ENCODE results near the gene CD1C. TPM values are rescaled to one million over a fixed set of nuclear protein-coding genes. Genes with fewer than 3 reads are reported as not detected.

CD1C gene
- polyA plus RNA-seq, 3 donors: 43.4 to 55.4 (median 45.8) TPM

DNA sequence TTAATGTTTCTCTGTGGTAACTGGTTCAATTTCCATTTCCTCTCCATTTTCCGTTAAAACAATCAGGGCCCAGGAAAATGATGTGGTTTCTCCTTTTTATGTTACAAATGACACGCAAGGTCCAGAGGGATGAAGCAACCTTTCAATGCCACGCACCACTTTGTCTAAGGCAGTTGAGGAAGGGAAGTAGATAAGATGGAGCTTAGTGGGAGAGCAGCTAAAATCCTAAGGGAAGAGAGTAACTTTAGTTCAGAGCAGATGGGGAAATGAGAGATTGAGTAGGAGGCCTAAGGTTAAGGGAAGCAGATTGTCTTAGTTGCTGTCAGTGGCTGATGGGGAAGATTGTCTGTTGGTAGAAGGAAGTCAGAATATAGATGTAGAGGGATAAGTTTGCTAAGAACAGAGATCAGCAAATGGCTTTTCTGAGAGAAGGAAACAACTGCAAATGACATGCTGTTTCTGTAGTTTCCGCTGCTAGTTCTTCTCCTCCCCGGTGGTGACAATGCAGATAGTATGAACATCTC is 660 bp downstream of the CD1C start:
- Mint-ChIP-seq H3K27ac (no peak overlapping the region), H3K27me3 (ENCODE audit: low read depth in 3 of 3) (peaks cover 0 to 1% (median 0%) of the 10 kb centered on the region in 3 donors), H3K4me1 (peaks cover 26% of the 10 kb centered on the region), H3K9me3 (no peaks in the 10 kb centered on the region), H3K4me3 (no peak overlapping the region), H3K36me3 (peaks cover 0 to 2% of the 10 kb centered on the region in 2 donors)
- no peaks in the 10 kb centered on the region for H3K36me3 ChIP-seq (replicated peaks in 1 of 2; ENCODE audit: control insufficient read depth in 1 of 2, insufficient read depth in 2 of 2, low read length in 2 of 2)
- no peaks in the 10 kb centered on the region for H4K20me1 ChIP-seq (ENCODE audit: insufficient read depth, low read length)
- peak overlapping the region; percentile 27 for H2AFZ ChIP-seq (ENCODE audit: insufficient read depth, low read depth, low read length, poor library complexity, severe bottlenecking)
- H3K4me1 ChIP-seq (ENCODE audit: control insufficient read depth in 1 of 2, insufficient read depth in 2 of 2, low read length in 2 of 2): peaks cover 70 to 75% of the 10 kb centered on the region in 2 donors
- no peaks in the 10 kb centered on the region for H3K27me3 ChIP-seq (ENCODE audit: control insufficient read depth in 2 of 2, insufficient read depth in 2 of 2, low read length in 2 of 2)
- peak overlapping the region; percentile 59 for H3K4me2 ChIP-seq (replicated peaks; ENCODE audit: extremely low read depth, low read length, poor library complexity, severe bottlenecking)
- TF ChIP-seq, protein P1, sequence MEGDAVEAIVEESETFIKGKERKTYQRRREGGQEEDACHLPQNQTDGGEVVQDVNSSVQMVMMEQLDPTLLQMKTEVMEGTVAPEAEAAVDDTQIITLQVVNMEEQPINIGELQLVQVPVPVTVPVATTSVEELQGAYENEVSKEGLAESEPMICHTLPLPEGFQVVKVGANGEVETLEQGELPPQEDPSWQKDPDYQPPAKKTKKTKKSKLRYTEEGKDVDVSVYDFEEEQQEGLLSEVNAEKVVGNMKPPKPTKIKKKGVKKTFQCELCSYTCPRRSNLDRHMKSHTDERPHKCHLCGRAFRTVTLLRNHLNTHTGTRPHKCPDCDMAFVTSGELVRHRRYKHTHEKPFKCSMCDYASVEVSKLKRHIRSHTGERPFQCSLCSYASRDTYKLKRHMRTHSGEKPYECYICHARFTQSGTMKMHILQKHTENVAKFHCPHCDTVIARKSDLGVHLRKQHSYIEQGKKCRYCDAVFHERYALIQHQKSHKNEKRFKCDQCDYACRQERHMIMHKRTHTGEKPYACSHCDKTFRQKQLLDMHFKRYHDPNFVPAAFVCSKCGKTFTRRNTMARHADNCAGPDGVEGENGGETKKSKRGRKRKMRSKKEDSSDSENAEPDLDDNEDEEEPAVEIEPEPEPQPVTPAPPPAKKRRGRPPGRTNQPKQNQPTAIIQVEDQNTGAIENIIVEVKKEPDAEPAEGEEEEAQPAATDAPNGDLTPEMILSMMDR (IDR thresholded peaks at IDR 0.05): no peak
- no peaks in the 10 kb centered on the region for H3K9me3 ChIP-seq (replicated peaks in 1 of 2; ENCODE audit: control insufficient read depth in 1 of 2, insufficient read depth in 1 of 2, low read length in 2 of 2)
- no peaks in the 10 kb centered on the region for H3K79me2 ChIP-seq (ENCODE audit: insufficient read depth, low read length)
- intact Hi-C loops (cut with micrococcal nuclease): loop anchor here in 1 of 2 donors (5.0 kb wide), 1 partner anchor 42 kb away; the partner anchor contains the start of gene CD1B
- H3K9ac ChIP-seq (ENCODE audit: insufficient read depth, low read length, poor library complexity, severe bottlenecking): no peak overlapping the region
- peak overlapping the region; percentile 41 to 74 for H3K27ac ChIP-seq (ENCODE audit: low read depth in 1 of 2, low read length in 2 of 2)
- peak overlapping the region in 1 of 3 experiments; percentile 59 for H3K4me3 ChIP-seq (replicated peaks in 1 of 3; ENCODE audit: low read depth in 2 of 3, low read length in 3 of 3)
- WGBS (ENCODE audit: insufficient coverage): 0% methylated on average over 2 of the region's 5 CpGs
- peak; percentile 38 to 74 (median 65) for DNase-seq

DNA sequence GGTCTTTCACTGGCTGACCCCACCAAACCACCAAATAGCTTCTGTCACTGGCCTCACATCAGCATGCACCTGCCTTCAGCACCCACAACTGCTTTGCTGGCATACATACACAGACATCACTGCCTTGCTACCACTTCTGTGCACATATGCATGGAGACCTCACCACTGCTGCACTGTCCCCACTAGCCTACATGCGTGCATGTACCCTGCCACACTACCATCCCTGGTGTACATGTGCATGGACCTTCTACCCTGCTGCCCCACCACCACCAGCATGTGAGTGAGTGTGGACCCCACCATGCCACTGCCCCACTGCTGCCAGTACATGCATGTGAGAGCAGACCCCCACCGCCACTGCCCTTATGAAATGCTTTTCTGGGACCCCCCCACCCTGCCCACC is 6.1 kb downstream of the CD1C start:
- TF ChIP-seq, protein P1 (IDR thresholded peaks at IDR 0.05): no peak
- no peaks in the 10 kb centered on the region for H3K36me3 ChIP-seq (replicated peaks in 1 of 2; ENCODE audit: control insufficient read depth in 1 of 2, insufficient read depth in 2 of 2, low read length in 2 of 2)
- Mint-ChIP-seq H3K36me3 (peaks cover 0 to 13% of the 10 kb centered on the region in 2 donors), H3K9me3 (peaks cover 17 to 30% (median 24%) of the 10 kb centered on the region in 7 donors), H3K27ac (no peak overlapping the region), H3K4me1 (no peaks in the 10 kb centered on the region), H3K4me3 (no peak overlapping the region), H3K27me3 (ENCODE audit: low read depth in 3 of 3) (peaks cover 2 to 10% (median 3%) of the 10 kb centered on the region in 3 donors)
- no peak overlapping the region for H3K4me3 ChIP-seq (replicated peaks in 1 of 3; ENCODE audit: low read depth in 2 of 3, low read length in 3 of 3)
- no peak overlapping the region for H3K9ac ChIP-seq (ENCODE audit: insufficient read depth, low read length, poor library complexity, severe bottlenecking)
- H3K27ac ChIP-seq (ENCODE audit: low read depth in 1 of 2, low read length in 2 of 2): no peak overlapping the region
- no peak for DNase-seq
- H3K4me2 ChIP-seq (replicated peaks; ENCODE audit: extremely low read depth, low read length, poor library complexity, severe bottlenecking): no peak overlapping the region
- peaks cover 18 to 21% of the 10 kb centered on the region in 2 donors for H3K4me1 ChIP-seq (ENCODE audit: control insufficient read depth in 1 of 2, insufficient read depth in 2 of 2, low read length in 2 of 2)
- WGBS (ENCODE audit: insufficient coverage): 100% methylated on average over 1 of the region's 2 CpGs
- H3K79me2 ChIP-seq (ENCODE audit: insufficient read depth, low read length): no peaks in the 10 kb centered on the region
- H3K27me3 ChIP-seq (ENCODE audit: control insufficient read depth in 2 of 2, insufficient read depth in 2 of 2, low read length in 2 of 2): no peaks in the 10 kb centered on the region
- intact Hi-C loops (cut with micrococcal nuclease): no loop called here
- H4K20me1 ChIP-seq (ENCODE audit: insufficient read depth, low read length): no peaks in the 10 kb centered on the region
- H2AFZ ChIP-seq (ENCODE audit: insufficient read depth, low read depth, low read length, poor library complexity, severe bottlenecking): no peak overlapping the region
- H3K9me3 ChIP-seq (replicated peaks in 1 of 2; ENCODE audit: control insufficient read depth in 1 of 2, insufficient read depth in 1 of 2, low read length in 2 of 2): peaks cover 0 to 3% of the 10 kb centered on the region in 2 donors

Data from CD14-positive monocyte (primary cell).